Breast epithelium (tissue), 3 donors: ENCODE data around the gene MYRF.

Source experiments
- CTCF ChIP-seq, 3 donors: fragments of 450-650 bp; IDR thresholded peaks; one replicate each; pipeline ENCODE4 v1.5.1; 2016 to 2017; ENCODE audit warnings: antibody characterized with exemption in 3 of 3, mild to moderate bottlenecking in 3 of 3, moderate library complexity in 3 of 3
- POLR2A ChIP-seq: fragments of 450-650 bp; IDR thresholded peaks from one replicate; pipeline ENCODE4 v1.6.1; 2016; ENCODE audit warnings: antibody characterized with exemption, mild to moderate bottlenecking, moderate library complexity
- POLR2AphosphoS5 ChIP-seq, 3 donors: sonication (generic); formaldehyde crosslinking; IDR thresholded peaks; one replicate each; pipeline ENCODE4 v1.6.1; 2017; ENCODE audit warnings: antibody characterized with exemption in 3 of 3

- TF ChIP-seq POLR2AphosphoS5 (IDR thresholded peaks at IDR 0.05) (no peak), CTCF (IDR thresholded peaks at IDR 0.05) (no peak), POLR2A (no peak)
These were observed 19.7 kb upstream of the MYRF start for GRCh38 chr11:61732705-61733104.
